IMR-90 (cell line): ENCODE results near the gene SH3BP4. TPM values are rescaled to one million over a fixed set of nuclear protein-coding genes. Genes with fewer than 3 reads are reported as not detected.

Experiments used
- ATAC-seq: fragments of 200-7000 bp; cut with Tn5 transposase; 2 replicates; pipeline ENCODE4 v1.9.1; 2020; ENCODE audit warnings: low read depth, mild to moderate bottlenecking, moderate library complexity
- BruUV-seq: library from RNA; stranded (reverse); fragments of 400-500 nt; replicated peaks from 2 replicates; lab custom pipeline; 2021; lab: Mats Ljungman, UMichigan
- CTCF ChIA-PET: fragments of 300-600 bp; formaldehyde crosslinking; extraction: SDS; loops from one replicate; lab custom pipeline; 2021; ENCODE audit warnings: antibody characterized with exemption; lab: Yijun Ruan, JAX
- POLR2A ChIA-PET: fragments of 300-600 bp; sonication (Branson Sonifier 250); formaldehyde crosslinking; loops from one replicate; lab custom pipeline; 2022; ENCODE audit warnings: antibody characterized with exemption; ENCODE audit not compliant: unreplicated experiment; lab: Charles Lee
- DNase-seq: peaks from one replicate; pipeline ENCODE4 v3.0.0; 2013
- H2AFZ ChIP-seq: replicated peaks from 2 replicates; pipeline ENCODE3; 2013; ENCODE audit warnings: low read length, mild to moderate bottlenecking; ENCODE audit not compliant: poor library complexity
- H2AK5ac ChIP-seq: 2 replicates; pipeline ENCODE4 v1.6.1; 2013; ENCODE audit warnings: low read depth, low read length, inconsistent platforms
- H2AK9ac ChIP-seq: replicated peaks from 2 replicates; pipeline ENCODE3; 2013; ENCODE audit warnings: mild to moderate bottlenecking, low read depth, low read length, moderate library complexity; ENCODE audit not compliant: poor library complexity
- H2BK120ac ChIP-seq: 2 replicates; pipeline ENCODE4 v1.6.1; 2013; ENCODE audit warnings: low read depth, low read length, inconsistent platforms
- H2BK15ac ChIP-seq: 3 replicates; pipeline ENCODE4 v1.6.1; 2013; ENCODE audit warnings: low read depth, low read length, inconsistent platforms
- H2BK20ac ChIP-seq: 2 replicates; pipeline ENCODE4 v1.6.1; 2013; ENCODE audit warnings: low read depth, mild to moderate bottlenecking, inconsistent platforms, low read length, moderate library complexity
- H2BK5ac ChIP-seq: 2 replicates; pipeline ENCODE4 v1.6.1; 2013; ENCODE audit warnings: mild to moderate bottlenecking, low read depth, low read length, inconsistent platforms; ENCODE audit not compliant: poor library complexity, severe bottlenecking
- H3K14ac ChIP-seq: replicated peaks from 2 replicates; pipeline ENCODE4 v1.6.1; 2013; ENCODE audit warnings: low read depth, low read length, inconsistent platforms
- H3K18ac ChIP-seq: 2 replicates; pipeline ENCODE4 v1.6.1; 2013; ENCODE audit warnings: low read depth, low read length, control low read depth
- H3K23ac ChIP-seq: 2 replicates; pipeline ENCODE4 v1.6.1; 2013; ENCODE audit warnings: low read depth, low read length, inconsistent platforms
- H3K27ac ChIP-seq: 2 replicates; pipeline ENCODE4 v1.5.1; 2013; ENCODE audit warnings: mild to moderate bottlenecking, control low read depth, low read length; ENCODE audit not compliant: insufficient read depth
- H3K27me3 ChIP-seq: 2 replicates; pipeline ENCODE4 v1.6.1; 2013; ENCODE audit warnings: low read length; ENCODE audit not compliant: control insufficient read depth, insufficient read depth
- H3K36me3 ChIP-seq: 2 replicates; pipeline ENCODE4 v1.6.1; 2013; ENCODE audit warnings: low read length, mixed read lengths; ENCODE audit not compliant: control insufficient read depth, insufficient read depth
- H3K4ac ChIP-seq: 2 replicates; pipeline ENCODE4 v1.6.1; 2013; ENCODE audit warnings: low read depth, low read length, inconsistent platforms
- H3K4me1 ChIP-seq: 2 replicates; pipeline ENCODE4 v1.6.1; 2013; ENCODE audit warnings: low read length, mixed read lengths; ENCODE audit not compliant: control insufficient read depth, insufficient read depth
- H3K4me2 ChIP-seq: 2 replicates; pipeline ENCODE4 v1.6.1; 2013; ENCODE audit warnings: low read depth, mild to moderate bottlenecking, control low read depth, low read length, moderate library complexity
- H3K4me3 ChIP-seq: 2 replicates; pipeline ENCODE4 v1.5.1; 2013; ENCODE audit warnings: low read depth, mild to moderate bottlenecking, control low read depth, low read length, moderate library complexity; ENCODE audit not compliant: insufficient read depth
- H3K56ac ChIP-seq: 2 replicates; pipeline ENCODE4 v1.6.1; 2013; ENCODE audit warnings: low read length, inconsistent platforms; ENCODE audit not compliant: insufficient read depth; ENCODE audit errors: extremely low read depth
- H3K79me1 ChIP-seq, 2 experiments: 2 replicates each; pipeline ENCODE4 v1.6.1; 2013; ENCODE audit warnings: low read length in 2 of 2, inconsistent platforms in 1 of 2, low read depth in 1 of 2
- H3K9ac ChIP-seq: 2 replicates; pipeline ENCODE4 v1.6.1; 2013; ENCODE audit warnings: low read depth, low read length, control low read depth
- H3K9me1 ChIP-seq: 2 replicates; pipeline ENCODE4 v1.6.1; 2013; ENCODE audit warnings: low read length, inconsistent platforms; ENCODE audit not compliant: insufficient read depth
- H3K9me3 ChIP-seq: 2 replicates; pipeline ENCODE4 v1.6.1; 2013; ENCODE audit warnings: low read length; ENCODE audit not compliant: control insufficient read depth, insufficient read depth
- H4K20me1 ChIP-seq: 2 replicates; pipeline ENCODE4 v1.6.1; 2013; ENCODE audit warnings: low read length, inconsistent platforms; ENCODE audit not compliant: insufficient read depth
- H4K5ac ChIP-seq: 2 replicates; pipeline ENCODE4 v1.6.1; 2013; ENCODE audit warnings: mild to moderate bottlenecking, low read depth, low read length, control low read depth
- H4K8ac ChIP-seq, 2 experiments: 2 replicates each; pipeline ENCODE4 v1.6.1; 2013; ENCODE audit warnings: low read depth in 2 of 2, low read length in 2 of 2, control low read depth in 1 of 2, inconsistent platforms in 1 of 2
- H4K91ac ChIP-seq: 2 replicates; pipeline ENCODE4 v1.6.1; 2013; ENCODE audit warnings: low read depth, low read length, inconsistent platforms; ENCODE audit not compliant: insufficient read depth
- CHD1 ChIP-seq: IDR thresholded peaks from 2 replicates; pipeline ENCODE4 v1.6.1; 2012; ENCODE audit warnings: low read depth, low read length, improper control_type of control experiment
- FOS ChIP-seq: fragments of 150-350 bp; IDR thresholded peaks from 2 replicates; pipeline ENCODE4 v1.6.1; 2016; ENCODE audit warnings: low read depth, low read length
- MAFK ChIP-seq: IDR thresholded peaks from 2 replicates; pipeline ENCODE4 v1.6.1; 2012; ENCODE audit warnings: low read depth, low read length, improper control_type of control experiment
- MAZ ChIP-seq: IDR thresholded peaks from 2 replicates; pipeline ENCODE4 v1.6.1; 2012; ENCODE audit warnings: low read depth, mild to moderate bottlenecking, low read length, improper control_type of control experiment, moderate library complexity, borderline replicate concordance
- MXI1 ChIP-seq: IDR thresholded peaks from 2 replicates; pipeline ENCODE4 v1.6.1; 2012; ENCODE audit warnings: low read depth, mild to moderate bottlenecking, low read length, moderate library complexity, borderline replicate concordance
- POLR2A ChIP-seq: IDR thresholded peaks from 2 replicates; pipeline ENCODE4 v1.6.1; 2012; ENCODE audit warnings: mild to moderate bottlenecking, low read depth, low read length
- RAD21 ChIP-seq: IDR thresholded peaks from 2 replicates; pipeline ENCODE4 v1.6.1; 2012; ENCODE audit warnings: low read length, improper control_type of control experiment
- RCOR1 ChIP-seq: IDR thresholded peaks from 2 replicates; pipeline ENCODE4 v1.6.1; 2012; ENCODE audit warnings: mild to moderate bottlenecking, low read length, improper control_type of control experiment; ENCODE audit not compliant: insufficient replicate concordance
- WGBS, 2 experiments: methylation state at CpG; one replicate each; pipeline versions ENCODE4 v1.1.5 to v1.1.7; 2013; ENCODE audit warnings: missing lambda C conversion rate in 2 of 2; ENCODE audit not compliant: insufficient read length in 1 of 2; ENCODE audit errors: extremely low coverage in 2 of 2; 5-methylcytosine and 5-hydroxymethylcytosine counted together
- dilution Hi-C: fragments of 300-500 bp; cut with HindIII; formaldehyde crosslinking; loops from one replicate; pipeline ENCODE4 v1.14.3; 2018; ENCODE audit warnings: low sequenced_read_pairs; ENCODE audit not compliant: unreplicated experiment
- in situ Hi-C: fragments of 300-500 bp; cut with MboI; formaldehyde crosslinking; loops from 3 replicates; pipeline ENCODE4 v1.14.3; 2019; ENCODE audit warnings: low sequenced_read_pairs, inconsistent platforms, mixed read lengths
- intact Hi-C: fragments of 100-400 bp; cut with micrococcal nuclease; formaldehyde crosslinking; loops from 2 replicates; pipeline ENCODE4 v1.10.0; 2022
- polyA plus RNA-seq, 3 experiments: library from polyadenylated mRNA; depleted of rRNA; stranded (reverse); fragments of >200 nt; gene quantifications; 2 replicates each; pipeline ENCODE4 v1.2.3, GENCODE V29; 2012; ENCODE audit warnings: low replicate concordance in 1 of 3
- total RNA-seq: library from RNA; depleted of rRNA; stranded (reverse); fragments of >200 nt; gene quantifications from 2 replicates; pipeline ENCODE4 v1.2.3, GENCODE V29; 2012
- TF ChIP-seq, protein P1 (sequence below): conservative IDR thresholded peaks from 2 replicates; pipeline ENCODE4 v1.5.1; 2012; ENCODE audit warnings: mild to moderate bottlenecking, low read depth, low read length, improper control_type of control experiment
- TF ChIP-seq, protein P2 (sequence below): fragments of 150-350 bp; IDR thresholded peaks from 2 replicates; pipeline ENCODE4 v1.6.1; 2017; ENCODE audit warnings: mild to moderate bottlenecking, antibody characterized with exemption, low read length, low read depth

The SH3BP4 gene
- total and polyA plus RNA-seq, 2 of the 4 experiments (the other 2 are of a cell fraction), result 104 to 122 TPM

DNA sequence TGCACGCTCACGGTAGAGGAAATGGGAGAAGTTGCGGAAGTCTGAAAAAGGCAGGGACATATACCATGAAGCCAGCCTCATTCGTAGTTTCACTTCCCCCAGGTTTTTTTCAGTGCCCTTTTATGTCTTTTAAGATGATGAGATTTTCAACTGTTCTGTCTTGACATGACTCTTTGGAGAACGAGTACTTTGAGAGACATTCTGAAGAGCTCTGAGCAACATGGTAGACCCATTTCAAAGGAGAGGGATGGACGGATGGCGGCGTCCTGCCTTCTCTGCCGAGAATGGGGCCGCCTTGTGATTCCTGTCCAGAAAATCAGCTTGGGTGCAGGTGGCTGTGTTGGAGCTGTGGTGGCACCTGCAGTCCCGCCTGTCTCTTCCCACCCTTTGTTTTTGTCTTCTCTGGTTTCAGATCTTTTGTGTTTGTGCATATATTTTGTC lies 41.7 kb downstream of the SH3BP4 start:
- intact Hi-C loops, result no loop called here
- POLR2A ChIA-PET, result no interaction called here

More for the DNA sequence above, 41.7 kb downstream of the SH3BP4 start:
- H3K79me1 ChIP-seq, result peaks cover 6 to 90% of the 10 kb centered on the region in 2 experiments; a peak in 3 of 4 replicates
- CTCF ChIA-PET, result interaction anchor here (0.5 kb wide), 1 partner anchor 44 kb away, joined by 4 read pairs; no protein-coding TSS in a partner anchor
- peaks cover 71% of the 10 kb centered on the region for H3K9me1 ChIP-seq
- no peak overlapping the region for H4K8ac ChIP-seq
- WGBS, 2 experiments, result 100% methylated on average over 3 of the region's 11 CpGs; no CpG with 5 or more reads in 1 of the 2 experiments
- no peak overlapping the region for H3K4me2 ChIP-seq
- in situ Hi-C loops (no loop called here), dilution Hi-C loops (no loop called here)
- no peak overlapping the region for H3K18ac ChIP-seq
- no peaks in the 10 kb centered on the region for H3K27me3 ChIP-seq
- H3K4me3 ChIP-seq, result no peak overlapping the region
- H2AFZ ChIP-seq, result no peak overlapping the region
- H2AK5ac ChIP-seq, result 0 out of 2 replicates have a peak overlapping the region, but pooled peaks have one; percentile 6
- peak overlapping the region; percentile 98 for H3K4ac ChIP-seq
- H2BK5ac ChIP-seq, result peak overlapping the region; percentile 17
- no peak overlapping the region for H2BK15ac ChIP-seq
- ATAC-seq, result no peak
- no peak overlapping the region for H3K27ac ChIP-seq
- peaks cover 67% of the 10 kb centered on the region for H3K4me1 ChIP-seq
- no peak overlapping the region for H2BK20ac ChIP-seq
- no peaks in the 10 kb centered on the region for H3K9me3 ChIP-seq
- 0 out of 2 replicates have a peak overlapping the region, but pooled peaks have one; percentile 23 for H4K91ac ChIP-seq
- H3K56ac ChIP-seq, result no peak overlapping the region
- no peak overlapping the region for H3K9ac ChIP-seq
- H4K5ac ChIP-seq, result no peak overlapping the region
- H3K14ac ChIP-seq, result peak overlapping the region; percentile 70; the same call in 1 of the 2 replicates
- H2AK9ac ChIP-seq, result no peak overlapping the region
- TF ChIP-seq, protein P1, sequence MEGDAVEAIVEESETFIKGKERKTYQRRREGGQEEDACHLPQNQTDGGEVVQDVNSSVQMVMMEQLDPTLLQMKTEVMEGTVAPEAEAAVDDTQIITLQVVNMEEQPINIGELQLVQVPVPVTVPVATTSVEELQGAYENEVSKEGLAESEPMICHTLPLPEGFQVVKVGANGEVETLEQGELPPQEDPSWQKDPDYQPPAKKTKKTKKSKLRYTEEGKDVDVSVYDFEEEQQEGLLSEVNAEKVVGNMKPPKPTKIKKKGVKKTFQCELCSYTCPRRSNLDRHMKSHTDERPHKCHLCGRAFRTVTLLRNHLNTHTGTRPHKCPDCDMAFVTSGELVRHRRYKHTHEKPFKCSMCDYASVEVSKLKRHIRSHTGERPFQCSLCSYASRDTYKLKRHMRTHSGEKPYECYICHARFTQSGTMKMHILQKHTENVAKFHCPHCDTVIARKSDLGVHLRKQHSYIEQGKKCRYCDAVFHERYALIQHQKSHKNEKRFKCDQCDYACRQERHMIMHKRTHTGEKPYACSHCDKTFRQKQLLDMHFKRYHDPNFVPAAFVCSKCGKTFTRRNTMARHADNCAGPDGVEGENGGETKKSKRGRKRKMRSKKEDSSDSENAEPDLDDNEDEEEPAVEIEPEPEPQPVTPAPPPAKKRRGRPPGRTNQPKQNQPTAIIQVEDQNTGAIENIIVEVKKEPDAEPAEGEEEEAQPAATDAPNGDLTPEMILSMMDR, result no peak
- TF ChIP-seq RAD21 (no peak), RCOR1 (no peak), MAZ (no peak), POLR2A (no peak), MAFK (no peak), MXI1 (no peak), FOS (no peak), CHD1 (no peak)
- TF ChIP-seq, protein P2, sequence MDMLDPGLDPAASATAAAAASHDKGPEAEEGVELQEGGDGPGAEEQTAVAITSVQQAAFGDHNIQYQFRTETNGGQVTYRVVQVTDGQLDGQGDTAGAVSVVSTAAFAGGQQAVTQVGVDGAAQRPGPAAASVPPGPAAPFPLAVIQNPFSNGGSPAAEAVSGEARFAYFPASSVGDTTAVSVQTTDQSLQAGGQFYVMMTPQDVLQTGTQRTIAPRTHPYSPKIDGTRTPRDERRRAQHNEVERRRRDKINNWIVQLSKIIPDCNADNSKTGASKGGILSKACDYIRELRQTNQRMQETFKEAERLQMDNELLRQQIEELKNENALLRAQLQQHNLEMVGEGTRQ, result no peak
- H3K23ac ChIP-seq, result 0 out of 2 replicates have a peak overlapping the region, but pooled peaks have one; percentile 24
- H3K36me3 ChIP-seq, result peaks cover 51% of the 10 kb centered on the region
- no peak for DNase-seq
- peaks cover 91% of the 10 kb centered on the region for H4K20me1 ChIP-seq
- BruUV-seq, result no TSS peak
- H2BK120ac ChIP-seq, result no peak overlapping the region
